NK-92 (cell line): ENCODE data around the gene PRKCH.
A peak's percentile ranks its signal among the peaks of the same experiment; 100 is the strongest.

Source experiments
- DNase-seq: peaks from one replicate; lab custom pipeline; 2025; ENCODE audit not compliant: unreplicated experiment; lab: John Stamatoyannopoulos, UW

Gene PRKCH

GRCh38 chr14:61335049-61335448, 13.7 kb downstream of the PRKCH start:
- no peak for DNase-seq

DNA sequence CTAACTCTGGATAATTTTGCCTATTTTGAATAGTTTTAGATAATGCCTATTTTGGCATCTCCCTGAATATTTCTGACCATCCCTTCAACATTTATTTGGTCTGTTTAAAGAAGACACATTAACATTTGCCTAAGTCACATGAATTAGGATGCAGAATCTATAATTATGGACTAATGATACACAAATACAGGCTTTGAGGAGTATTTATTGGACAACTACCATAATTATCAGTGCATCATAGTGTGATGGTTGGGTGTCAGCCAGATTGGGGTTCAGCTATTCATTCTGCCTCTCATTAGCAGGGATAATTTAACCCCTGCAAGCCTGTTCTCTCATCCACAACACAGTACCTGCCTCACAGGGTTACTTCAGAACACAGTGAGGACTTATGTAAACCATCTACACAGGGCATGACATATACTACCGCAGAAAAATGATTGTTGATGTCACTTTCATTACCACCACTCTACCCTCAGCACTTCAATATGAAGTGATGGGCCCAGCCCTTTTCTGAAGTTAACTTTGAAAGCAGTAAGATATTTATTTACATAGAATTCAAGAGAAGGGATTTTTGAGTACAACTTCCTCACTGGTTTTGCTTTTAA, 14.4 kb downstream of the PRKCH start:
- DNase-seq, result no peak

- peak; percentile 33 for DNase-seq
Measured at GRCh38 chr14:61337893-61338292, 16.5 kb downstream of the PRKCH start.

- no peak for DNase-seq
Measured at GRCh38 chr14:61338457-61338856, 17.1 kb downstream of the PRKCH start.

DNA sequence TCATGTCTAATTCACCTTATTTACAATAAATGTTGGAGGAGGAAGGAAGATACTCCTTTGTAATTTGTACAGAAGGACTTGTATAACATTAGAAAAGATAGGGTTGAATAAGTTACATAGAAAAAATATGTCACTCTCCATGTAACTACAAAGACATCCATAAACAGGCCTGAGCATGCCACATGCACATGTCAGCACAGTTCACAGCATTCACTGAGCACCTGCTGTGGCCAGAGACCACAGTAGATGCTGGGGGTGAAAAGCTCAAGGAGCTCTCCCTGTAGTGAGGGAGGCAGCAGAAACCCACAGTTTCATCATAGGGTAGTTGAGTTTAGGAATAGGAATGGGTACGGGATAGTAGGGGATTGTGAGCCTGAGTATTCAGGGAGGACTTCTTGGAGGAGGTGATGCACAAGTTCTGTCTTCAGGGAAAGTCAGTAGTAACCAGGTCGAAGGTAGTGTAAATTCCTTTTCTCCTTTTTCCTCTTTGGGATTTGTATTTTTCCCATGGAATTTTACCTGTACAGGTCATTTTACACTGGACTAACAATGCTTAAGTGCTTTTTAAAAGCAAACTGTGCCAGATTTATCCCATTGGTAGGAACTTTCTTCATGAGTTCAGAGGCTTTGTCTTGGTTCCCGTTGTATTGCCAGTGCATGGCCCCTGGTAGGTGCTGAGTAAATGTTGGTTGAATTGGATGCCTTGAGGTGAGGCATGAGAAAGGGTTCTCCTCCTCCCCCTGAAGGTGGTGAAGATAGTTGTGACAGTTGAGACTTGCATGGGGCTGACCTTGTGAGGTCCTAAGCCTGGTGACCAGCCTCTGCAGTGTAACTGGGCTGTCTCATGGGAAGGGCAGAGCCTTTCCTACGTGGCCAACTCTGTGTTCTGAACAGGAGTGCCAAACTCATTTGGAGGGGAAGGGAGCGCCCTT, 20.2 kb downstream of the PRKCH start:
- no peak for DNase-seq

DNA sequence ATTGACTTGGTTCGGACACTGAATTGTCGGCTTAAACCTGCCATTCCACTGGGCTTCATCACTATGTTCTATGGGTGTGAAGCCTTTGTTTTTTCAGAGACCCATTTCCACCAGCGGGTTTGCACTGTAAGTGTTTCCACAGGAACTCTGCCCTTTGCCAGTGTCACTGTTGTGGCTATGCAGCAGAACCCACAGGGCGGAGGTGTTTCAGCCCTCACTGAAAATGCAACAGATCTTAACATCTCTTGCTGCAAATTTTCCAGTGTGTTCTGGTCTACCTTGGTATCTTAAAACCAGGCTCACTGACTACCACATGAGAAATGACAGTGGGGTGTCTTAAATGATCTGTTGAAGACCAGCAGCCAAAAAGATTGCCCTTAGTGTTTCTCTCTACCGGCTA, 21.1 kb downstream of the PRKCH start:
- DNase-seq, result peak; percentile 27

GRCh38 chr14:61342932-61343331, 21.6 kb downstream of the PRKCH start:
- DNase-seq, result no peak

DNA sequence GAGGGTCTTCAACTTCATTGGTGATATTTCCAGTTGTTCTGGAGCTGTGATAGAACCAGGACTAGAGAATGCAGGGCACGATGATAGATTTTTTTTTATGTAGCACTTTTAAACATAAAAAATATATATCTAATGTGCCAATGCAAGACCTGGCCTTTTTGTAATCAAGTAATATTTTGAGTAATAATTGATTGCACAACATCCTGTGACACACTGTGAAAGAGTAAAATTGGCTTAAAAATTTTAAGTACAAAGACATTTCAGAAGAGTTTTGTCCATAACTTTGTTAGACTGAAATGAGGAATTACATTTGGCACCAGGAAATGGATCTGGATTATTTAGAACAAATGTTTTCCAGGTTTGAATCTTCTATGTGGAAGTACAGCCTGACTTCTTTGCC, 22.1 kb downstream of the PRKCH start:
- no peak for DNase-seq

DNA sequence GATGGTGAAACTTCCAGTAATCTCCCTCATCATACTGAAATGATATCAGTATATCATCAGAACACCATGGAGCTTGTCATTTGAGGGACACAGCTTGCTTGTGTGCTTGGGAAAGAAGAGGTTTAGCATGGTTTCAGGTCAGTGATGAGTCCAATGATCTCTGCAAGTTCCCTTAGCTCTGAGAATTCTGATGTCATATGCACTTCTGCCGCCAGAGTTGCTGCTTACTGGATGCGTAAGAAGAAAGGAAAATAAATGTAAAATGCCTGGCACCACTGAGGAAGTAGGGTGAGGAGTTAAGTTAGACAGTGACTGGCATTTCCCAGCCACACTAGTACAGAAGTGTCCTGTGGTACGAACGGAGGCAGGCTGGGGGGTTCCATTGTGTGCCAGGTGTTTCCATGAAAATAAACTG, 22.6 kb downstream of the PRKCH start:
- no peak for DNase-seq

DNA sequence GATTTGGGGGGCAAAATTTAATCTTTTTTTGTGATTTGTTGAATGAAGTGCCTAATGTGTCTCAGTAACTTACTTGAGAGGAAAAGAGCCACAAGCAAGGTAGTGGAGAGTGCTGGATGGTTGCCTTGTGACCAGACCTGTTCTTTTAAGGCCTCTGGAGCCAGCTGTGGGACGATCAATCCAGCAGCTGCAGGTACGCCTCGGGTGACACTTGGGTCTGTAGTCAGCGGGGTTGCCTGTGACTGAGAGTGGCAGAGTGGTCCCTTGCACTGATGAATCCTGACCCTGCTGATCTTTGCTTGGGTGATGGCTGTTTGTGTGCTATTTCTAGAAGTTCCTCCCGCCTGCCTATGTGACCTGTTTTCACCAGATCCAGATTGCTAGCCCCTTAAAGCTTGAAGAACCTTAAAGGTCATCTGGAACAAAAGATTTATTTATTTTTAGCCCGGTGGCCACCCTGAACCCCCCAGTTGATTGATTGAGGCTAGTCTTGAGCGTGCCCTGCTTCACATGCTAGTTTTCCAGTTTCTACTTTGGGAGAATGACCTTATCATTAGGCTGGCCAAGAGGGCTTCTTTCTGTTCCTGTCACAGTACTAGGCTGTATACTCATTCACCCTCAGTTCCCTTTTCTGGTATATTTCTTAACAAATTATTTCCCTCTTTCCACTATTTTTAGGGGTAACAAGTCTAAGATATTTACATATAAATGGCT, 23.2 kb downstream of the PRKCH start:
- DNase-seq, result no peak

GRCh38 chr14:61345151-61345482, 23.7 kb downstream of the PRKCH start:
- DNase-seq, result no peak

DNA sequence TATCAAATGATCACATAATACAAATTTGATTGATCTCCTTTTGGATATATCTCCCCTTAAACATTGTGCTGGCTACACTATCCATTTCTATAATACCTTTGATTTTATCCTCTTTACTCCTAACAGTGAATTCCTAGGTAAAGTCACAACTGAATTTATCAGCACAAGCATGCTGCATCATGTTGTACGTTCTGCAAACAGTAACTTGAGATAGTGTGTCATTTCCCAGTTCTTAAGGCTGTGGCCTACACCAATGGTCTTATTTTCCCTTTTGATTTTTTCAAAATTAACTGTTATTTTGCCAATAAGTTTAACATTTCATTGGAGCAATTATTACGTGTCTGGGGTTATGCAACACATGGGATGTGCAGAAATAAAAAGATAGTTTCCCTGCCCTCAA, 24.8 kb downstream of the PRKCH start:
- no peak for DNase-seq

- DNase-seq, result no peak
Measured at GRCh38 chr14:61346793-61347192, 25.4 kb downstream of the PRKCH start.

DNA sequence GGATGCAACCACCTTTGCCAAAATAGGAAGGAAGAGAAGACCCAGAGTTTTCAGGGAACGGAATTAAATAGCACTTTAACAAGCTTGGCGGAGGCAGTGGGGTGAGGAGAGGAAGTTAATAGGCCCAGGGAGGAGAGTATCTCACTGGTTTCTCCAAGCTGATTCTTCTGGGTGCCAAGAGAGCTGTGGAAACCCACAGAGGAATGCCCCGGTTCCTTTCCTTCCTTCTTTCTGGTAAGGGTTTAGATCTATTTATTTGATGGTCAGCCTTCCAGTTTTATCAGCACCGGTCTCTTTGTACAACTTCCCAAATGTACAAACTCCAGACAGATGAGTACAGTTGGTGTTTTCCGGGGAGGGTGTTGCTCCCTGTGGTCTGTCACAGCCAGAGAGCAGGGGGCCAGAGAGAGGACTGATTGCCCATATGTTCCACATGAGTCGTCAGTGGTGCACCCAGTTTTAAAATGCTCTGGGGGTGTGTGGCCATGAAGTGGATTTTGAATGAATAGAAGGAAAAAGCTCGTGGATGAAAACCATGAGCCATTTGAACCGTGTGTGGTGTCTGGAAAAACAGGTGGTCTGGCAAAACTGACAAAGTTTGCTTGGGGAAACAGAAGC, 26.6 kb downstream of the PRKCH start:
- DNase-seq, result no peak

- no peak for DNase-seq
Measured at GRCh38 chr14:61350427-61351270, 29.3 kb downstream of the PRKCH start.

GRCh38 chr14:61351477-61351876, 30.1 kb downstream of the PRKCH start:
- no peak for DNase-seq

DNA sequence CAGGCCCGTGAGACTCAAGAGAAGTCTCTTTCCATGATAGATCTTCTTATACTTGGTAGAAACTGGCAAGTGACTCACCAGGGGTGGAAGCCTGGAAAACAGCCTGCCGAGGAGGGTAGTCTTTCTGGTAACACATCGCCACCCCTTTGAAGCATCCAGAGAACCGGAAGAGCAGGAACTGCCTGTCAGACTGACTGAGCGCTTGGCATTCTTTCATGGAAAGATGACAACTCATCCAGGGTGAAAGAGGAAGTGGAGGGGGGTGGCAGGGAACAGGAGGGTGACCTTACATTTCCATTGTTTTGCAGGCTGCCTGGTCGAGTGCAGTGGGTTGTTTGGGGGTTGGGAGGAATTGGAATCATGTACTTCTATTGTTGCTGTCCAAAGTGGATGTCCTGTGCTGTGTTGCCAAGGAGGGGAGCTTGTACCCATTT, 34.5 kb downstream of the PRKCH start:
- DNase-seq, result no peak

GRCh38 chr14:61357123-61357522, 35.7 kb downstream of the PRKCH start:
- DNase-seq, result no peak

GRCh38 chr14:61358554-61359226, 37.3 kb downstream of the PRKCH start:
- no peak for DNase-seq
